Measurements from ENCODE around the gene CYP11A1. TPM values are rescaled to one million over a fixed set of nuclear protein-coding genes. Genes with fewer than 3 reads are reported as not detected.

Gene CYP11A1
- total RNA-seq, 1 donor from 2014 or later: not detected

GRCh38 chr15:74302821-74303359, 64.6 kb downstream of the CYP11A1 start:
- DNase-seq (ENCODE audit: low read depth, low spot score): no peak

GRCh38 chr15:74301583-74302361, 65.7 kb downstream of the CYP11A1 start:
- DNase-seq (ENCODE audit: low read depth, low spot score): no peak

- DNase-seq (ENCODE audit: low read depth, low spot score): no peak
Measured at GRCh38 chr15:74300057-74300795, 67.2 kb downstream of the CYP11A1 start.

- no peak for DNase-seq (ENCODE audit: low read depth, low spot score)
Measured at GRCh38 chr15:74297887-74298286, 69.6 kb downstream of the CYP11A1 start.

GRCh38 chr15:74295800-74296199, 71.6 kb downstream of the CYP11A1 start:
- no peak for DNase-seq (ENCODE audit: low read depth, low spot score)

GRCh38 chr15:74294010-74294409, 73.4 kb downstream of the CYP11A1 start:
- DNase-seq (ENCODE audit: low read depth, low spot score): no peak

GRCh38 chr15:74293021-74293810, 74.2 kb downstream of the CYP11A1 start:
- DNase-seq (ENCODE audit: low read depth, low spot score): no peak

- DNase-seq (ENCODE audit: low read depth, low spot score): peak; percentile 22
Measured at GRCh38 chr15:74291101-74292071, 76.1 kb downstream of the CYP11A1 start.

- no peak for DNase-seq (ENCODE audit: low read depth, low spot score)
Measured at GRCh38 chr15:74290645-74291044, 76.8 kb downstream of the CYP11A1 start.

- no peak for DNase-seq (ENCODE audit: low read depth, low spot score)
Measured at GRCh38 chr15:74289671-74290070, 77.8 kb downstream of the CYP11A1 start.

Other genes with a start within 250 kb of the CYP11A1 start
- not detected in 2 replicates for gene ISLR2, start 237.1 kb downstream of the CYP11A1 start, total RNA-seq
- not detected in 2 replicates for gene ISLR, start 193.9 kb downstream of the CYP11A1 start, total RNA-seq
- not detected in 2 replicates for gene STRA6, start 164.9 kb downstream of the CYP11A1 start, total RNA-seq
- not detected in 2 replicates for gene CCDC33, start 131.3 kb downstream of the CYP11A1 start, total RNA-seq
- 0.73 and 1.3 TPM in 2 replicates for gene SEMA7A, start 66.3 kb upstream of the CYP11A1 start, total RNA-seq
- gene UBL7, start 93.5 kb upstream of the CYP11A1 start, total RNA-seq: 27.2 and 33.1 TPM in 2 replicates
- 1.5 and 2.4 TPM in 2 replicates for gene ARID3B, start 173.6 kb upstream of the CYP11A1 start, total RNA-seq
- gene CLK3, start 248.2 kb upstream of the CYP11A1 start, total RNA-seq: 52.8 and 64.3 TPM in 2 replicates

All from pulmonary artery endothelial cell (primary cell).